ENCODE data around the gene HAGH. TPM values are rescaled to one million over a fixed set of nuclear protein-coding genes. Genes with fewer than 3 reads are reported as not detected.
"Not testable (repeated sequence)": the region's sequence is repeated elsewhere in the genome, so short reads cannot be mapped to it uniquely, and the experiment has no call there.

The HAGH gene
- total RNA-seq: 76.2 and 78.9 TPM in 2 replicates

GRCh38 chr16:1826691-1827573, at the start of gene HAGH, which contains the start of gene FAHD1:
HAGH (minus strand) TSS chr16:1826825; CDS start chr16:1826787, 38 bp downstream.
FAHD1 (plus strand) TSS chr16:1827206; CDS start chr16:1827239, 33 bp downstream.
- peak; percentile 87 for DNase-seq (ENCODE audit: low read depth, low spot score)

GRCh38 chr16:1876066-1876465, 49.4 kb upstream of the HAGH start:
- DNase-seq (ENCODE audit: low read depth, low spot score): not testable (repeated sequence)

DNA sequence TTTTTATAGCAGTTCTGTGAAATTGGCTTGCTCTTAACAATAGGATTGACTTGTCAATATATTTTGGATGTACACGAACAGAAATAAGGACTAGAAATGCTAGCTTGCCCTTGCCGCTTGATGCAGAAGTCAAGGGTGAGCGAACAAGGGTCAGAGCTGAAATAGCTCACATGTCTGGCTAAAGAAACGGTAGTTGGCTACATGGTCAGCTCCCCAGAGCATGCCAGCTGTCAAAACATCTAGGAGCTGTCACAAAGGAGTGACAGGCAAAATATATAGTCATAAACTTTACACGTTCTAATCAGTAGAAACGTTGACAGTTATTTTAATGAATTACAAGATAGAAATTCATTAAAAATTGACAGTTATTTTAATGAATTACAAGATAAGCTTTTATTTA, 48.2 kb upstream of the HAGH start:
- DNase-seq (ENCODE audit: low read depth, low spot score): no peak

DNA sequence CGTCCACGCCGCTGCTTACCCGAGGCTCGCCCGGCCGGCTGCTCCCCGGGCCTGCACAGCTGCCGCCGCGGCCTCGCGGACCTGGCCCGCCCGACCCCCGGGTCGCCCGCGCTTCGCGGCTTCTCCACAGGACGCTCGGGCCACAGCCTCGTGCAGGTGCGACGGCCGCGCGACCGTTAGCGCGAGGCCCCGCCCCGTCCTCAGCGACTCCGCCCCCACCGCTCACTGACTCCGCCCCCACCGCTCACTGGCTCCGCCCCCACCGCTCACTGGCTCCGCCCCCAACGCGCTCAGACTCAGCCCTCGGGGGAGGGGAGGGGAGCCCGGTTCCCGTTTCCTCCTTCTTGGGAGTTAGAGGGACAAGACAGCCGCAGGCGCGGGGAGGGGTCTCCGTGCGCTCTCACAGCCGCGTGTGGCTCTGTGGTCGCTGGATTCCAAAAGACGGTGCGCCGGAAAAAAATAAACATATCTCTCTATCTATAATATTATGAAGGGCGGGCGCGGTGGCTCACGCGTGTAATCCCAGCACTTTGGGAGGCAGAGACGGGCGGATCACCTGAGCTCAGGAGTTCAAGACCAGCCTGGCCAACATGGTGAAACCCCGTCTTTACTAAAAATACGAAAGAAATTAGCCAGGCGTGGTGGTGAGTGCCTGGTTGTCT, 45.5 kb upstream of the HAGH start, which contains the start of gene MEIOB:
TSS of gene MEIOB (minus strand) at position 191 of the 662 bp plus-strand sequence. CDS start 3,989 bp downstream, outside the sequence.
- no peak for DNase-seq (ENCODE audit: low read depth, low spot score)

- peak; percentile 2 for DNase-seq (ENCODE audit: low read depth, low spot score)
These were observed 43.9 kb upstream of the HAGH start for GRCh38 chr16:1870365-1871082.

- no peak for DNase-seq (ENCODE audit: low read depth, low spot score)
These were observed 39.5 kb upstream of the HAGH start for GRCh38 chr16:1865902-1866690.

DNA sequence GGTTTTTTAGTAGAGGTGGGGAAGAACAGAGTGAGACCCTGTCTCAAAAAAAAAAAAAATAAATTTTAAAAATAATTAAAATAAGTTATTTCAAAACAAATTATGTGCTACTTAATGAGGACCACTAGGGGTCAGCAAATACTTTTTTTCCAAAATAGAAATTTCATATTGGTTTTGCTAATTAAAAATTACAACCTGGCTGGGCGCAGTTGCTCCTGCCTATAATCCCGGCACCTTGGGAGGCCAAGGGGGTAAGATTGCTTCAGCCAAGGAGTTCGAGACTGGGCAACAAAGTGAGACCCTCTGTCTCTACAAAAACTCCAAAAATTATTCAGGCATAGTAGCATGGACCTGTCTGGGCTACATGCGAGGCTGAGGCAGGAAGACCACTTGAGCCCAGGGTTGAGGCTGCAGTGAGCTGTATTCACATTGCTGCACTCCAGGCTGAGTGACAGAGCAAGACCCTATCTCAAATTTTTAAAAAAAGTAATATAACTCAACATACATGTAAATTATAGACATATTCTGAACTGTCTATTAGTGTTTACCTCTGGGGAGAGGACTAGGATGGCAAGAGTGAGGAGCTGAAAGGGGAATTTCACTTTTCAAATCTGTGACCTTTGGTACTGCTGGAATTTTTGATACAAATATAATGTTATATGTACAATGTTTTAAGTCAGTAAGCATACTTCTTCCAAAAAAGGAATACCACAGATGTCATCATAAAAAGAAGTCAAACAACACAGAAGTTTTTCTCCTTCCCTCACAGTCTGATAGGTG, 37.2 kb upstream of the HAGH start:
- peak; percentile 3 for DNase-seq (ENCODE audit: low read depth, low spot score)

- no peak for DNase-seq (ENCODE audit: low read depth, low spot score)
These were observed 35.8 kb upstream of the HAGH start for GRCh38 chr16:1862394-1862793.

DNA sequence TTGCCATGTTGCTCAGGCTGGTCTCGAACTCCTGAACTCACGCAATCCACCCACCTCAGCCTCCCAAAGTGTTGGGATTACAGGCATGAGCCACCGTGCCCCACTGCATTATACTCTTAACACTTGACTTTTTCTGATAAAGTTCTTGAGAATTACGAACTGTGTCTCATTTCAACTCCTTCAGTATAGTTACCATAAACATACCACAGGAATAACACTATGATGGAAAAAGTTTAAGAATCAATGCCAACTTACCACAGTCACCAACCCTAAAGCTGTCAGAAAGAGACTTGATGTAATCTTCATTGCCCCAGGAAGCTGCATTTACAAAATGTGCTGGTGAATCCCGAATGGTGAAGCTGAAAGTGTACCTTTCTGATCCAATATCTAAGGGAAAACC, 35.1 kb upstream of the HAGH start:
- no peak for DNase-seq (ENCODE audit: low read depth, low spot score)

- DNase-seq (ENCODE audit: low read depth, low spot score): no peak
These were observed 33.0 kb upstream of the HAGH start for GRCh38 chr16:1859650-1860049.

- no peak for DNase-seq (ENCODE audit: low read depth, low spot score)
These were observed 31.7 kb upstream of the HAGH start for GRCh38 chr16:1858189-1858865.

DNA sequence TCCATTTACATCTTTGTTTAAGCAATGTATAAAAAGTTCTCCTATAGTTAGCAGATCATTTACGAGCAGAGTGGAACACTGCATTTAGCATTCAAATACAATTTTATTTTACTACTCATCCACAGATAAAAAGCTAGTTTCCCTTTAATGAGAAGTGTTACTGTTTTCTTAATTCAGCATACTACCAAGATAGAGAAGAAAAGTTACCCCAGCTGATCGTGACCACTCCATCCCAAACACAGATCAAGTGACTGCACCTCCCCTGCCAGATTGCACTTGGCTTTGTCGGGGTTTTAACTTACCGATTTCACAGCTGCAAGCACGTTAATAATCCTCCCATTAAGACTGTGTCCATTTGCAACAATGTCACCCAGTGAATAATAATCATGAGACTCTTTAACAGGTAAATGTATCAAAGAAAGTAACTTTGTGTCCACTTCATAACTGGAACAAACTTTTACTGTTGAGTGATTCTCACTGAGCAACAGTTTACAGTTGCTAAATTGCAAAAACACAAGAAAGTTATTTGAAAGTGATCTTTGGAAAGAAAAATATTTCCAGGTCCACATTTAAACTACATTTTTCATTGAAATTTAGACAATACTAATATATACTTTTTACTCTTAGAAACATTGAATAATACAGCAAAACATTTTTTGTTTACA, 30.9 kb upstream of the HAGH start:
- no peak for DNase-seq (ENCODE audit: low read depth, low spot score)

- no peak for DNase-seq (ENCODE audit: low read depth, low spot score)
These were observed 25.2 kb upstream of the HAGH start for GRCh38 chr16:1851793-1852192.

DNA sequence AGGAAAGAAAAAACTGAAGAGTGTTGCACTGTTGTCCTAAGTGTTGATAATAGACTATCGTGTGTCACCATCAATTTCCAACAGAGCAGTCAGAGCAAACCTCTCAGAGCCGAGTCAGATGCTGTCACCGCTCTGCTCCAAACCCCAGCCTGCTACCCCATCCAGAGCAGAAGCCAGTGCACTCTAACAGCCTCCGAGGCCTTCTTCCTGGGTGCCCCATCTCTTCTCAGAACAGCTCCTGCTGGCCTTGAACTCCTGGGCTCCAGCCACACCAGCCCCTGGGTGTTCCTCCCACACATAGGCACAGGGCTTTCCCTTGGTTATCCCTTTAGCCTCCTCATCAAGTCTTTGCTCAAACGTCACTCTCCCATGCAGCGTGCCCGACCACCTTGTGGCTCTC, 24.4 kb upstream of the HAGH start:
- DNase-seq (ENCODE audit: low read depth, low spot score): no peak

GRCh38 chr16:1846416-1846815, 19.8 kb upstream of the HAGH start:
- no peak for DNase-seq (ENCODE audit: low read depth, low spot score)

DNA sequence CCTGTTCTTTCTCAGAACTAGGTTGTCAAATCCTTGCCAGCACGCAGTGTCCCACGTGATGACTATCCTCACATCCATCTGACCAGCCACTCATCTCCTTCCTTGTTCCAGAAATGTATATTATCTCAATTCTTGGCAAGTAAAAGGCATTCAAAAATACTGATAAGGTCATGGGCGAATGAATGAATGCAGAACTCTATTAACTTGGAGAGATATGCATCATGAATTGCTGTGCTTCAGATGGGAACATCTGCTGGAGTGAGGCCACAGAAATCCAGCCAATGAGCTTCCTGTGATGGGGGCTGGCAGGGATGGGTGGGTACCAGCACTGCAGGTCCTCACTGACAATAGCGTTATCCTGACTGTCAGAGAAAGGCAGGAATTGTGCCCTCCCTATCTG, 19.4 kb upstream of the HAGH start:
- DNase-seq (ENCODE audit: low read depth, low spot score): no peak

- DNase-seq (ENCODE audit: low read depth, low spot score): no peak
These were observed 12.9 kb upstream of the HAGH start for GRCh38 chr16:1839554-1839953.

DNA sequence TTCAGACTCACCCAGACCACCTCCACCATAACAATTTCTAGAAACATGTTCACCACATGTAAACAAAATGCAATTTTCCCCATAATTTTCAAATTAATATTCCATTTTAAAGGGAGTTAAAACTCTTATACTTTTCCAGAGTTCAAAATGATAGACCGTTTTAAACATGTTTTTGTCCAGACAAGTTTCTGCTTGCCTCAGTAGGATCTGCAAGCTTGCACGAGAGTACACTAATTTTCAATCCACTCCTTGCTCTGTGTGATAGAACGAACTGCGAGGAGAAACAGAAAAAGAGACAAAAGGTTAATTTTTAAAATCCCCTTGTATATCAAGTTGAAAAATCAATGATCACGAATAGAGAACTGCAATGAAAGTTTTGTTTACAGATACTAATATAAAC, 7.5 kb upstream of the HAGH start:
- DNase-seq (ENCODE audit: low read depth, low spot score): no peak

GRCh38 chr16:1832838-1833454, 6.3 kb upstream of the HAGH start:
- DNase-seq (ENCODE audit: low read depth, low spot score): no peak
